WTC11 (cell line): ENCODE results near the gene SYNJ2.

Source experiments
- CREM ChIP-seq: sonication (generic); formaldehyde crosslinking; IDR thresholded peaks from 2 replicates; pipeline ENCODE4 v1.8.1; 2022; ENCODE audit warnings: mild to moderate bottlenecking, missing genetic modification reagents, moderate library complexity
- CTCF ChIP-seq: fragments of 200-600 bp; IDR thresholded peaks from 2 replicates; pipeline ENCODE4 v1.8.0; 2022; ENCODE audit warnings: antibody characterized with exemption
- E2F4 ChIP-seq: sonication (generic); formaldehyde crosslinking; IDR thresholded peaks from 2 replicates; pipeline ENCODE4 v1.8.1; 2022; ENCODE audit warnings: low read depth, mild to moderate bottlenecking, moderate library complexity, missing genetic modification reagents, borderline replicate concordance
- ELF4 ChIP-seq: sonication (generic); formaldehyde crosslinking; IDR thresholded peaks from 2 replicates; pipeline ENCODE4 v1.8.1; 2022; ENCODE audit warnings: low read depth, mild to moderate bottlenecking, moderate library complexity, missing genetic modification reagents
- GTF2I ChIP-seq: fragments of 250-450 bp; sonication (Bioruptor Pico); conservative IDR thresholded peaks from 2 replicates; pipeline ENCODE4 v1.4.0; 2021; ENCODE audit warnings: mild to moderate bottlenecking
- IRF2 ChIP-seq: sonication (generic); formaldehyde crosslinking; IDR thresholded peaks from 2 replicates; pipeline ENCODE4 v1.8.0; 2022; ENCODE audit warnings: low read depth, missing genetic modification reagents, borderline replicate concordance
- MAX ChIP-seq: sonication (generic); formaldehyde crosslinking; IDR thresholded peaks from 2 replicates; pipeline ENCODE4 v1.8.0; 2022; ENCODE audit warnings: mild to moderate bottlenecking, missing genetic modification reagents
- SP1 ChIP-seq: sonication (generic); formaldehyde crosslinking; conservative IDR thresholded peaks from 2 replicates; pipeline ENCODE4 v1.8.1; 2022; ENCODE audit warnings: missing genetic modification reagents
- TCF7 ChIP-seq: sonication (generic); formaldehyde crosslinking; IDR thresholded peaks from 2 replicates; pipeline ENCODE4 v1.8.0; 2022; ENCODE audit warnings: mild to moderate bottlenecking, low read depth, missing genetic modification reagents, moderate library complexity
- ZNF138 ChIP-seq: sonication (generic); formaldehyde crosslinking; conservative IDR thresholded peaks from 2 replicates; pipeline ENCODE4 v1.8.1; 2022; ENCODE audit warnings: mild to moderate bottlenecking, moderate library complexity, missing genetic modification reagents
- TF ChIP-seq, protein P1 (sequence below): sonication (generic); formaldehyde crosslinking; IDR thresholded peaks from 2 replicates; pipeline ENCODE4 v1.8.1; 2023; ENCODE audit warnings: mild to moderate bottlenecking, missing genetic modification reagents, moderate library complexity
- TF ChIP-seq, protein P2 (sequence below): sonication (generic); formaldehyde crosslinking; IDR thresholded peaks from 2 replicates; pipeline ENCODE4 v1.8.1; 2023; ENCODE audit warnings: mild to moderate bottlenecking, missing genetic modification reagents, moderate library complexity

DNA sequence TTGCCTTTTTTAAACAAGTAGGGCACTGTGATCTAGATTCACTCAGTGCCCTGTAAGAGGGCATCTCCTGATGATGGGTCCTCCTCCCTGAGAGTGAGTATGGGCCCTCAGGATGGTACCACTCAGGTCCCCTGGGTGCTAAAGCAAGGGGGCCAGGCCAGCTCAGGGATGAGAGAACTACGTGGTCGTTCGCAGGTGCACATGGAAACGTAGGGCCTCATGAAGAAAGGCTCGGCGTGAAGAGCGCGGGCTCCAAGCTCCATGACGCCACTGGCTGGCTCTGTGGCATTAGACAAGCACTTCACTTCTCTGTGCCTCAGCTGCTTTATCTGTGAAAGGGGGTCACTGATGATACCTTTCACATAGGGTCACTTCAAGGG lies 50.7 kb downstream of the SYNJ2 start:
- TF ChIP-seq CREM (CRISPR knock-in tag) (no peak), TCF7 (CRISPR knock-in tag) (no peak), MAX (no peak), CTCF (no peak), E2F4 (no peak), IRF2 (no peak), ZNF138 (CRISPR knock-in tag) (no peak), SP1 (CRISPR knock-in tag) (no peak), GTF2I (CRISPR knock-in tag) (no peak), ELF4 (no peak)
- TF ChIP-seq, protein P1, sequence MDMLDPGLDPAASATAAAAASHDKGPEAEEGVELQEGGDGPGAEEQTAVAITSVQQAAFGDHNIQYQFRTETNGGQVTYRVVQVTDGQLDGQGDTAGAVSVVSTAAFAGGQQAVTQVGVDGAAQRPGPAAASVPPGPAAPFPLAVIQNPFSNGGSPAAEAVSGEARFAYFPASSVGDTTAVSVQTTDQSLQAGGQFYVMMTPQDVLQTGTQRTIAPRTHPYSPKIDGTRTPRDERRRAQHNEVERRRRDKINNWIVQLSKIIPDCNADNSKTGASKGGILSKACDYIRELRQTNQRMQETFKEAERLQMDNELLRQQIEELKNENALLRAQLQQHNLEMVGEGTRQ (CRISPR knock-in tag): no peak
- TF ChIP-seq, protein P2, sequence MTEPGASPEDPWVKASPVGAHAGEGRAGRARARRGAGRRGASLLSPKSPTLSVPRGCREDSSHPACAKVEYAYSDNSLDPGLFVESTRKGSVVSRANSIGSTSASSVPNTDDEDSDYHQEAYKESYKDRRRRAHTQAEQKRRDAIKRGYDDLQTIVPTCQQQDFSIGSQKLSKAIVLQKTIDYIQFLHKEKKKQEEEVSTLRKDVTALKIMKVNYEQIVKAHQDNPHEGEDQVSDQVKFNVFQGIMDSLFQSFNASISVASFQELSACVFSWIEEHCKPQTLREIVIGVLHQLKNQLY: no peak
